Omental fat pad (tissue), 4 donors: ENCODE results near the gene LPCAT1. TPM values are rescaled to one million over a fixed set of nuclear protein-coding genes. Genes with fewer than 3 reads are reported as not detected.

ENCODE experiments used
- ATAC-seq: fragments of 150-250 bp; one replicate; pipeline ENCODE4 v1.9.1; 2016; ENCODE audit warnings: mild to moderate bottlenecking, moderate library complexity; ENCODE audit not compliant: low FRiP score
- DNase-seq: peaks from one replicate; pipeline ENCODE4 v3.0.0-alpha.2; 2019; ENCODE audit warnings: low spot score
- CTCF ChIP-seq, 3 donors: fragments of 450-650 bp; IDR thresholded peaks; one replicate each; pipeline ENCODE4 v1.5.1; 2016 to 2017; ENCODE audit warnings: antibody characterized with exemption in 3 of 3, mild to moderate bottlenecking in 3 of 3, moderate library complexity in 2 of 3
- small RNA-seq: library from RNA; depleted of rRNA; stranded (forward); fragments of <200 nt; gene quantifications from one replicate; pipeline ENCODE3, GENCODE V24; 2016
- total RNA-seq, 4 donors: library from RNA; depleted of rRNA; stranded (reverse); fragments of >200 nt; gene quantifications; one replicate each; pipeline ENCODE4 v1.1.0, GENCODE V29; 2016

The LPCAT1 gene
- total RNA-seq, 4 donors from 2014 or later = 22.3 to 37.1 (median 34.5) TPM

- TF ChIP-seq CTCF (IDR thresholded peaks at IDR 0.05) = no peak
- DNase-seq (no peak), ATAC-seq (no peak)
Measured at GRCh38 chr5:1413211-1413610, 110.5 kb downstream of the LPCAT1 start.

GRCh38 chr5:1412621-1413020 is 111.1 kb downstream of the LPCAT1 start:
- no peak for DNase-seq
- TF ChIP-seq CTCF (IDR thresholded peaks at IDR 0.05) = no peak
- ATAC-seq = no peak

- no peak for TF ChIP-seq CTCF (IDR thresholded peaks at IDR 0.05)
- ATAC-seq = no peak
- DNase-seq = no peak
Measured at GRCh38 chr5:1412163-1412562, 111.6 kb downstream of the LPCAT1 start.

Small RNA genes within 50 kb of the gene (small RNA-seq; reads per million reads assigned to genes)
- not detected for gene MIR6075

Other genes starting within 250 kb of the LPCAT1 start
- not detected for gene TERT, start 228.9 kb downstream of the LPCAT1 start, total RNA-seq
- 100 to 1,000 TPM in 2 of 4 donors, 10 to 100 TPM in 2; 65.0 to 165 (median 106) TPM for gene CLPTM1L, start 178.9 kb downstream of the LPCAT1 start, total RNA-seq
- gene SLC6A3, start 78.5 kb downstream of the LPCAT1 start, total RNA-seq = 1 to 10 TPM in 1 of 4 donors, under 1 TPM in 3; 0.32 to 1.2 (median 0.55) TPM